Liver (tissue), 3 donors: Measurements from ENCODE around the gene SRP19.

ENCODE experiments used
- CTCF ChIP-seq: fragments of 150-350 bp; IDR thresholded peaks from 2 replicates; pipeline ENCODE4 v1.5.1; 2017; ENCODE audit warnings: improper control_type of control experiment, low read depth, low read length; ENCODE audit not compliant: missing input control
- JUND ChIP-seq, 2 donors: IDR thresholded peaks; 2 replicates each; pipeline ENCODE4 v1.6.1; 2016; ENCODE audit warnings: antibody characterized with exemption in 2 of 2
- MAX ChIP-seq: IDR thresholded peaks from 2 replicates; pipeline ENCODE4 v1.6.1; 2016; ENCODE audit warnings: antibody characterized with exemption
- REST ChIP-seq: IDR thresholded peaks from 2 replicates; pipeline ENCODE4 v1.6.1; 2016; ENCODE audit warnings: antibody characterized with exemption, mild to moderate bottlenecking
- SP1 ChIP-seq: IDR thresholded peaks from 2 replicates; pipeline ENCODE4 v1.6.1; 2018; ENCODE audit warnings: antibody characterized with exemption, mild to moderate bottlenecking
- TAF1 ChIP-seq: conservative IDR thresholded peaks from 2 replicates; pipeline ENCODE4 v1.6.1; 2016; ENCODE audit warnings: antibody characterized with exemption, mild to moderate bottlenecking
- donor health status: healthy.
- donor health status: healthy.

- TF ChIP-seq JUND (IDR thresholded peaks at IDR 0.05): no peak
- TF ChIP-seq SP1: no peak
- no peak for TF ChIP-seq CTCF
- no peak for TF ChIP-seq TAF1
- no peak for TF ChIP-seq REST
- no peak for TF ChIP-seq MAX
These were observed 998 bp downstream of the SRP19 start for GRCh38 chr5:112862085-112862484.
